Endometrial microvascular endothelial cells (primary cell): ENCODE data around the gene GPBP1. TPM values are rescaled to one million over a fixed set of nuclear protein-coding genes. Genes with fewer than 3 reads are reported as not detected.
"Not testable (repeated sequence)": the region's sequence is repeated elsewhere in the genome, so short reads cannot be mapped to it uniquely, and the experiment has no call there.

Source experiments
- in situ Hi-C: cut with HindIII; loops from 2 replicates; pipeline ENCODE4 v1.10.0; 2017; ENCODE audit warnings: low sequenced_read_pairs, low pct_unique_long_range_greater_than_20kb; ENCODE audit errors: inconsistent ontology term
- total RNA-seq: library from RNA; depleted of rRNA; stranded (reverse); fragments of >200 nt; gene quantifications from one replicate; pipeline ENCODE4 v1.2.3, GENCODE V29; 2015; ENCODE audit errors: inconsistent ontology term

The GPBP1 gene
- 37.4 TPM for total RNA-seq

GRCh38 chr5:57173319-57174127 is at the start of gene GPBP1:
TSS of gene GPBP1 (plus strand) at chr5:57174059. CDS start at chr5:57214131, 40,072 bp downstream.
- in situ Hi-C loops = no loop called here

- in situ Hi-C loops = no loop called here
These were observed 45.5 kb upstream of the GPBP1 start for GRCh38 chr5:57128325-57128724.

- in situ Hi-C loops = no loop called here
These were observed 40.3 kb upstream of the GPBP1 start for GRCh38 chr5:57133574-57133973.

- in situ Hi-C loops = no loop called here
These were observed 36.5 kb upstream of the GPBP1 start for GRCh38 chr5:57137401-57137800.

- in situ Hi-C loops = no loop called here
These were observed 21.5 kb upstream of the GPBP1 start for GRCh38 chr5:57152316-57152715.

GRCh38 chr5:57155033-57155432 is 18.8 kb upstream of the GPBP1 start:
- in situ Hi-C loops = no loop called here

- in situ Hi-C loops = no loop called here
These were observed 16.7 kb upstream of the GPBP1 start for GRCh38 chr5:57157131-57157530.

- in situ Hi-C loops = no loop called here
These were observed 16.2 kb upstream of the GPBP1 start for GRCh38 chr5:57157666-57158065.

- in situ Hi-C loops = no loop called here
These were observed 10.3 kb upstream of the GPBP1 start for GRCh38 chr5:57163553-57164006.

GRCh38 chr5:57164124-57164523 is 9.7 kb upstream of the GPBP1 start:
- in situ Hi-C loops = no loop called here

- in situ Hi-C loops = not testable (repeated sequence)
These were observed 8.7 kb upstream of the GPBP1 start for GRCh38 chr5:57165171-57165570.

- in situ Hi-C loops = no loop called here
These were observed 7.6 kb upstream of the GPBP1 start for GRCh38 chr5:57166276-57166675.

- in situ Hi-C loops = no loop called here
These were observed 6.7 kb upstream of the GPBP1 start for GRCh38 chr5:57167201-57167600.

- in situ Hi-C loops = not testable (repeated sequence)
These were observed 3.7 kb upstream of the GPBP1 start for GRCh38 chr5:57170116-57170515.

- in situ Hi-C loops = no loop called here
These were observed 1.9 kb upstream of the GPBP1 start for GRCh38 chr5:57171816-57172465.

- in situ Hi-C loops = no loop called here
These were observed 1.2 kb upstream of the GPBP1 start for GRCh38 chr5:57172466-57173318.

- in situ Hi-C loops = no loop called here
These were observed 450 bp downstream of the GPBP1 start for GRCh38 chr5:57174128-57174889.

- in situ Hi-C loops = no loop called here
These were observed 1.1 kb downstream of the GPBP1 start for GRCh38 chr5:57174890-57175510.
